Measurements from ENCODE around the gene TCF3. TPM values are rescaled to one million over a fixed set of nuclear protein-coding genes. Genes with fewer than 3 reads are reported as not detected.

The TCF3 gene
- total RNA-seq, 1 donor from 2014 or later, result 153 TPM

DNA sequence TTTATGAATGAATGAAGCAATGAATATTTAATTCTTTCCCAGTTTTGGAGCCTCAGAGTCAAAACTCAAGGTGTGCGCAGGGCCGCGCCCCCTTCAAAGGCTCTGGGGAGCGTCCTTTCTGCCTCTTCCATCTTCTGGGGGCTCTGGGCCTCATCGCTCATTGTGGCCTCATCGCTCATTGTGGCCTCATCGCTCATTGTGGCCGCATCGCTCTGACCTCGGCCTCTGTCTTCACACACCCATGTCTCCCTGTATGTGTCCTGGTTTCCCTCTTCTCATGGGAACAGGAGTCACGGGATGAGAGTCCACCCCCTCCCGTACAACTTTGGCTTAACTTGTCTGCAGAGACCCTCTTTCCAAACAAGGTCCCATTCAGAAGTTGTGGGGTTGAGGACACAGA, 81.1 kb downstream of the TCF3 start:
- H3K36me3 Mint-ChIP-seq (ENCODE audit: low read depth), result peaks cover 3% of the 10 kb centered on the region
- H3K27me3 Mint-ChIP-seq (ENCODE audit: low read depth), result no peaks in the 10 kb centered on the region
- TF ChIP-seq CTCF (IDR thresholded peaks at IDR 0.05), result no peak
- no peak for DNase-seq (ENCODE audit: low spot score)
- H3K4me1 Mint-ChIP-seq (ENCODE audit: low read depth), result peaks cover 7% of the 10 kb centered on the region
- no peak overlapping the region for H3K27ac Mint-ChIP-seq (ENCODE audit: unreplicated experiment)
- H3K9me3 Mint-ChIP-seq (ENCODE audit: low read depth), result no peaks in the 10 kb centered on the region
- no peak overlapping the region for H3K4me3 Mint-ChIP-seq (ENCODE audit: unreplicated experiment)

DNA sequence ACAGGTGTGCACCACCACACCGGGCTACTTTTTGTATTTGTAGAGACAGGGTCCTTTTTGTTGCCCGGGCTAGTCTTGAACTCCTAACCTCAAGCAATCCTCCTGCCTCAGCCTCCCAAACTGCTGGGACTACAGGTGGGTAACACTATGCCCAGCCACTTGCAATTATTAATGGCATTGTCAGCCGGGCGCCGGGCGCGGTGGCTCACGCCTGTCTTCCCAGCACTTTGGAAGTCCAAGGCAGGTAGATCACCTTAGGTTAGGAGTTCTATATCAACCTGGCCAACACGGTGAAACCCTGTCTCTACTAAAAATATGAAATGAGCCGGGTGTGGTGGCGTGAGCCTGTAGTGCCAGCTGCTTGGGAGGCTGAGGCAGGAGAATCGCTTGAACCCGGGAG, 81.6 kb downstream of the TCF3 start:
- no peak for DNase-seq (ENCODE audit: low spot score)
- no peak for TF ChIP-seq CTCF (IDR thresholded peaks at IDR 0.05)
- H3K4me1 Mint-ChIP-seq (ENCODE audit: low read depth), result peaks cover 7% of the 10 kb centered on the region
- no peak overlapping the region for H3K27ac Mint-ChIP-seq (ENCODE audit: unreplicated experiment)
- peaks cover 1% of the 10 kb centered on the region for H3K36me3 Mint-ChIP-seq (ENCODE audit: low read depth)
- H3K4me3 Mint-ChIP-seq (ENCODE audit: unreplicated experiment), result no peak overlapping the region
- no peaks in the 10 kb centered on the region for H3K27me3 Mint-ChIP-seq (ENCODE audit: low read depth)
- H3K9me3 Mint-ChIP-seq (ENCODE audit: low read depth), result no peaks in the 10 kb centered on the region

DNA sequence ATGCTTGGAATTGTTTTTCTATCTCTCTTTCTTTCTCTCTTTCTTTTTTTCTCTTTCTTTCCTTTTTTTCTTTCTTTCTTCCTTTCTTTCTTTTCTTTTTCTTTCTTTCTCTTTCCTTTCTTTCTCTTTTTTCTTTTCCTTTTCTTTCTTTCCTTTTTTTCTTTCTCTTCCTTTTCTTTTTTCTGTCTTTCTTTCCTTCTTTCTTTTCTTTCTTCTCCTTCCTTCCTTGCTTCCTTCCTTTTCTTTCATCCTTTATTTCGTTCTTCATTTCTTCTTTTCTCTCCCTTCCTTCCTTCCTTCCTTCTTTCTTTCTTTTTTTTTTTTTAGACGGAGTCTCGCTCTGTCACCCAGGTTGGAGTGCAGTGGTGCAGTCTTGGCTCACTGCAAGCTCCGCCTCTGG, 82.4 kb downstream of the TCF3 start:
- peaks cover 13% of the 10 kb centered on the region for H3K4me1 Mint-ChIP-seq (ENCODE audit: low read depth)
- peak overlapping the region; percentile 55 for H3K27ac Mint-ChIP-seq (ENCODE audit: unreplicated experiment)
- peak overlapping the region; percentile 42 for H3K4me3 Mint-ChIP-seq (ENCODE audit: unreplicated experiment)
- no peaks in the 10 kb centered on the region for H3K27me3 Mint-ChIP-seq (ENCODE audit: low read depth)
- TF ChIP-seq CTCF (IDR thresholded peaks at IDR 0.05), result no peak
- no peak for DNase-seq (ENCODE audit: low spot score)
- H3K9me3 Mint-ChIP-seq (ENCODE audit: low read depth), result no peaks in the 10 kb centered on the region
- no peaks in the 10 kb centered on the region for H3K36me3 Mint-ChIP-seq (ENCODE audit: low read depth)

DNA sequence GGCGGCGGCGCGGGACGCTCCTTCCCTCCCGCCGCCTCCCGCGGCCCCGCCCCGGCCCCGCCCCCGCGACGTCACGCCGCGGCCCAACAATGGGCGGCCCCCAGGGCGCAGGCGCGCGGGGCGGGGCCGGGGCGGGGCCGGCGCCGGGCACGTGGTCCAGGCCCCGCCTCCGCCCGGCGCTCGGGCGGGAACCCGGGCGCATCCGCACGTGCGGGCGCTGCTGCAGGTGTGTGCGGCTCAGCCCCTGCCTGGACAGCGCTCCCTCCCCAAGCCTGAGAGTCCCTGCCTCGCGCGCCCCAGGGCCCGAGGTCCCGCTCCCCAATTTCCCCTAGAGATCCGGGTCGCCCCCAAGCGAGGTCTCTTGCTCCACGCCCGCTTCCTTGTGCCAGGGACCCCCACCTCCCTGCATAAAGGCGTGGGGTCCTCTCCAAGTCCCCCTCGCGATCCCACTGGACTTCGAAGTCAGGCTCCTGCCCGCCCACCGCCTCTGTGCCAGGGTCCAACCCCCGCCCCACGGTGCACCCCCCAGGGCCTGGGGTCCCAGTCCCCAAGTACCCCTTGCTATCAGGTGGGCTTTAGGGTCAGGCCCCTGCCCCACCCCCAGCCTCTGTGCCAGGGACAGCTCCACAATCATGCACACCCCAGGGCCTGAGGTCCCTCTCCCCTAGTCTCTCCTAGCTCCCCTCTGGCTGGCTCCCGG, 83.9 kb downstream of the TCF3 start, which contains the start of gene MEX3D:
Gene MEX3D, minus strand, starts transcription at position 6 of the 700 bp plus-strand sequence. CDS start 267 bp downstream, outside the sequence.
- Mint-ChIP-seq H3K27ac (ENCODE audit: unreplicated experiment) (peak within 1 kb of the TSS; percentile 83), H3K4me3 (ENCODE audit: unreplicated experiment) (peak within 1 kb of the TSS; percentile 70), H3K9me3 (ENCODE audit: low read depth) (no peaks in the 10 kb centered on the region), H3K36me3 (ENCODE audit: low read depth) (no peaks in the 10 kb centered on the region), H3K27me3 (ENCODE audit: low read depth) (no peaks in the 10 kb centered on the region), H3K4me1 (ENCODE audit: low read depth) (peaks cover 20% of the 10 kb centered on the region)
- no peak for DNase-seq (ENCODE audit: low spot score)
- no peak for TF ChIP-seq CTCF (IDR thresholded peaks at IDR 0.05)

- no peaks in the 10 kb centered on the region for H3K9me3 Mint-ChIP-seq (ENCODE audit: low read depth)
- no peaks in the 10 kb centered on the region for H3K36me3 Mint-ChIP-seq (ENCODE audit: low read depth)
- H3K27me3 Mint-ChIP-seq (ENCODE audit: low read depth), result no peaks in the 10 kb centered on the region
- TF ChIP-seq CTCF (IDR thresholded peaks at IDR 0.05), result no peak
- H3K27ac Mint-ChIP-seq (ENCODE audit: unreplicated experiment), result no peak overlapping the region
- peaks cover 23% of the 10 kb centered on the region for H3K4me1 Mint-ChIP-seq (ENCODE audit: low read depth)
- H3K4me3 Mint-ChIP-seq (ENCODE audit: unreplicated experiment), result no peak overlapping the region
- no peak for DNase-seq (ENCODE audit: low spot score)
Observed at GRCh38 chr19:1567848-1568227, 84.6 kb downstream of the TCF3 start.

Measured in chondrocyte (in vitro differentiated cells).